ENCODE results near the gene ARL15.
"Not testable (repeated sequence)": the region's sequence is repeated elsewhere in the genome, so short reads cannot be mapped to it uniquely, and the experiment has no call there.

The ARL15 gene

DNA sequence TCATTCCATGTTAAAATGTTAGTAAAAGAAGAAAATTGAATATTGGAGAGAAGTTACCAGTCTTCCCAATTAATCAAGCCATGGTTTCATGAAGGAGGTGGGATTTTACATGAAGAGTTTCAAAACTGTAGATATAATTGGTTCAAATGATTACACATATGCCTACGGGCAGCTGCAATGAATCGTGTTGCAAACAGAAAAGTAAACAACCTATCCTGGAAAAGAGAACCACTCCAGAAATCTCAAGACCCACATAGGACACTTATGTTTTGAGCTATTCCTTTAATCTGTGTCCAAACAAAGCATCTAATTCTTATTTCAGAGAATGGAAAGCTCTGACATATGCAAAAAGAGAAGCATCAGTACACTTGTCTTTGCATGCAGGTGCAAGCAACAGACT is 409.7 kb downstream of the ARL15 start:
- DNase-seq (ENCODE audit: low read depth in 2 of 2) = no peak

- no peak for DNase-seq (ENCODE audit: low read depth in 2 of 2)
Measured at GRCh38 chr5:53895091-53895683, 415.2 kb downstream of the ARL15 start.

- no peak for DNase-seq (ENCODE audit: low read depth in 2 of 2)
Measured at GRCh38 chr5:53893626-53894025, 416.7 kb downstream of the ARL15 start.

DNA sequence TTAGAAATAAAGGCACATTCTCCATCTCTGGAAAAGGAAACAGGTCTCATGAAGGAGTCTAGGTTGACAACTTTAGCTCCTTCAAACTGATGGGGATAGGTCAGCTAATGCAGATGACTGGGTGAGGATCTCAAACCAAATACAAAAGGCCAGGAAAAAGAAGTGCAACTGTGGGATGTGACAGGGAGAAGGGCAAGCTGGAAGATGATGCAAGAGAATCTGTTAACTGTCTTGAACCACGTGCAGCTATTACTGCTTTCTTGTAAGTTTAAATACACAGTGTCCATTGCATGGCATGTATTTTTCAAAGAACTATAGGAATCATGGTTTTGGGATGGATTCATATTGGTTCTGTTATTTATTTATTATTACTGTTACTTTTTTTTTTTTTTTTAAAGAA is 418.1 kb downstream of the ARL15 start:
- DNase-seq (ENCODE audit: low read depth in 2 of 2) = no peak

DNA sequence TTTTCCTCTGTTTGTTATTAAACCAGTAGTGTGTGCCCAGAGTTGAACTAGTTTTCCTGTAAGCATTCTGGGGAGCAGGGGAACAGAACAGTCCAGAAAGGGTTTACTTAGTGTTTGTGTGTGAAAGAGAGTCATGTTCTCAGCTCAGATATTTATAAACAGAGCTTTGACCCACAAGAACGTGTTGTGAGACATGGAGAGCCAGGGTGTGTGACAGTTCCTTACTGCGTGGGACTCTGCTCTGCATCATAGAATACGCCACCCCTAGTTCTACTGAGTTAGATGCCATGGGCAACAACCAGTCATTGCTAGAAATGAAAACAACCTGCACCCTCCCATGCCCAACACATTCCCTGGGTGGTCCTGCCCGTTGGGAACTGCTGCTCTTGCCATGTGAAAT is 419.2 kb downstream of the ARL15 start:
- no peak for DNase-seq (ENCODE audit: low read depth in 2 of 2)

DNA sequence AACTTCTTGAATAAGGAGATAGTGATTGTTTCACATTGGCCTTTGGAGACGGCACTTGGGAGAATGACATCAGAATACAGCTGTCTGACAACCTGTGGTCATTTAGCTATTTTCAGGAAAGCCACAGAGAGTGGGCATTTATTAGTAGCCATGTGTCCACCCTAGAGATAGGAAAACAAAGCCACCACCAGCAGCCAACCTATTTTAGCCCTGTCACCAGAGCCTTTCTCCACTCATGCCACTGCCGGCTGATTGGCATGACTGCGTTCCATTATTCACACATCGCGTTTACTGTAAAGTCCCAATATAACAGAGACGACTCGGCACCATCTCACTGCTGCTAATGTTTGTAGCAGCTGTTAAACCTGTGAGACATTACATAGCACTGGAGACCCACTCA is 419.9 kb downstream of the ARL15 start:
- DNase-seq (ENCODE audit: low read depth in 2 of 2) = no peak

DNA sequence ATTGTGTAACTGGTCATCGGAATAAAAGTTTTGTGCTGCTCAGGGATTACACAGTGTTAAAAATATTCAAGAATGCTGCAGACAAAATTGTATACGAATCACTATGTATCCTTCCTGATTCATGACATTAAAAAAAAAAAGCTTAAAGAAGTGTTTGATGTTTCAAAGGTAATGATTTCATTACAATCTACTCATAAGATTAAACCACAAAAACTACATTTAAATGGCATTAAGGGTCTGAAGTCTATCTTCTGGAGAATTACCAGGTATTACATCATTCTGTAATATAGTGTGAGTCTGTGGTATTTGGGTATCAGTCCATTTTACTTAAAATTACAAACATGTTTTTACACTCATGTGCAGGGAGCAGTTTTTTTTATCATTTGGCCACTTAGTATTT is 425.5 kb downstream of the ARL15 start:
- DNase-seq (ENCODE audit: low read depth in 2 of 2) = peak; percentile 14 to 18

- no peak for DNase-seq (ENCODE audit: low read depth in 2 of 2)
Measured at GRCh38 chr5:53884417-53884816, 426.0 kb downstream of the ARL15 start.

GRCh38 chr5:53882676-53883031 is 427.7 kb downstream of the ARL15 start:
- peak; percentile 11 to 19 for DNase-seq (ENCODE audit: low read depth in 2 of 2)

DNA sequence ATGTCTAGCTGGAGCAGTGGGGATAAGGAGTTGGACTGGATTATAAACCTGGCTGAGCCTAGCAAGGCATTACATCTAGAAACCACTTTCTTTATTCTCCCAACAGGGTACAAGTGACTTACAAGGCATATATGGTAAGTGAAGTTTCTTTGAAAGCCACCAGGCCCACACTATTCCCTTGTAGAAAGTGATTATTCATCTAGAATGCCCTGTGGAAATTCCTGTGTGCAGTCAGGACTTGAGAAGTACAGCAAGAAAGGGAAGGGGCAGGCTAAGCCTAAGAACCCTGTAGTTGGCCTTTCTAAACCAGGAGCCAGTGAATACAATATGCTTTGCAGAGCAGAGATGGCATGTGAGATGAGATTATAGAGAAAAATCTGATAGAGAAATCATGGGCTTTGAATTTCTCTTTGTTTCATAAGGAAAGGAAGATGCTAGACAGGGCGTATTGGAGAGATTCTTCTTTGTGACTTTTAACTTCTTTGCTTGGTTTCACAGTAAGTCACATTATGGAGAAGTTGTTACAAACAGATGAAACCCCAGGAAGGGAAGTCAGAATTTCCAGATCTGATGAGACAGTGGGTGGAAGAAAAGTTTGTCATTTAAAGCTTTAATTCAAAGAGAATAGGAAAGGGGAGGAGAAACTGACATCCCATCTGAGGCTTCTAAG is 428.2 kb downstream of the ARL15 start:
- DNase-seq (ENCODE audit: low read depth in 2 of 2) = no peak

DNA sequence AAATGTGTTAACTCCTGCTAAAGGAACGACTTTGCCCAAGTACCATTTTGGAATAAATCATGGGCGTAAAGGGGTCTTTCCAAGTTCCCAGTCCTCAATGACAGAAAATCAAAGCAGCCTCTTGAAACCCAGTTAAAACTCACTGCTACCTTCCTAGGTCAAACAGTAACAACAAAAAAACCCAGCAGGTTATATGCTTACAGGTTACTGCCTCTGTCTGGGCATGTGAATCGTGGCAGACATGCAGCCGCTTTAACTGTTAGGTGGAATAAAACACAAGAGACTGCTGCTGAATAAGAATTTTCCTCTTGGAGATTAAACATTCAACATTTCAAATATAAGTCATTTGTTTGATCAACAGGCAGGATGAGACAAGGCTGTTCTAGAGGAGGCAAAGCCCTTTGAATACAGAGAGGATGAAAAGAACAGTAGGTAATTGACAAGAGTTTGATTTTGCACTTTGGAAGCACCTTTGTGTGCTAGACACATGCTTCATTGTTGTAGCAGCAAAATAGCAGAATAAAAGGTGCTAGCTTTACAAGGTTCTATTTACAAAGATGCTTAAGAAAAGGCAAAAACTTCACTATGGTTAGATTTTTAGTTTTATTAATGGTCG is 430.6 kb downstream of the ARL15 start:
- DNase-seq (ENCODE audit: low read depth in 2 of 2) = no peak

DNA sequence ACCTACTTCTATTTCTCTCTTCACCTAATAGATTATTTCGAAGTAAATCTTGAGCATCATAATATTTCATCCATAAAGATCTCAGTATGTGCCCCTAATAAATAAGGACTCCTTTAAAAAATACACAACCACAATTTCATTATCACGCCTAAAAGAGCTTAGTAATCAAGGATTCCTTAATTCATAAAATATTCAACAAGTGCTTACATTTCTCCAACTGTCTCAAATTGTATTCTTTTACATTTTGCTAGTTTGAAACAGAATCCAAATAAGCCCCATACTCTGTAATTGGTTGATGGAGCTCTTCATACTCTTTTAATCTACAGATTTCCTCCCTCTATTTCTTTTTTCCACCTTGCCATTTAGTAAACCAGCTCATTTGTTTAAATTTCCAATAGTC is 432.4 kb downstream of the ARL15 start:
- DNase-seq (ENCODE audit: low read depth in 2 of 2) = no peak

DNA sequence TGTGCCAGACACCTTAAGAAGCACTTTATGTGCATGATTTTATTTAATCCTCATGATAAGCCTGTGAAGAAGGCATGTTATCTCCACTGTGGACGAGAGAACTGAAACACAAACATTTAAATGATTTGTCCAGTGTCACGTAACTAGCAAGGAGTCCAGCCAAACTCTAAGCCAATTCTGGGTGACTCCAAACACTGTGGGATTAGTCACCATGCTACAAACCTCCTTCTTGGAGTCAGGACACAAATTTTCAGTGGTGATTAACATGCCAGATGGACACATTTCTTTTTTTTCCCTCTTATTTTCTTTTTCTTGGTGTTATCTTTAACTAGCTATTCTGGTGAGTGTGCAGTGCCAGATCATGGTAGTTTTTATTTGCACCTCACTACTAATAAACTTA is 433.1 kb downstream of the ARL15 start:
- peak; percentile 10 to 14 for DNase-seq (ENCODE audit: low read depth in 2 of 2)

DNA sequence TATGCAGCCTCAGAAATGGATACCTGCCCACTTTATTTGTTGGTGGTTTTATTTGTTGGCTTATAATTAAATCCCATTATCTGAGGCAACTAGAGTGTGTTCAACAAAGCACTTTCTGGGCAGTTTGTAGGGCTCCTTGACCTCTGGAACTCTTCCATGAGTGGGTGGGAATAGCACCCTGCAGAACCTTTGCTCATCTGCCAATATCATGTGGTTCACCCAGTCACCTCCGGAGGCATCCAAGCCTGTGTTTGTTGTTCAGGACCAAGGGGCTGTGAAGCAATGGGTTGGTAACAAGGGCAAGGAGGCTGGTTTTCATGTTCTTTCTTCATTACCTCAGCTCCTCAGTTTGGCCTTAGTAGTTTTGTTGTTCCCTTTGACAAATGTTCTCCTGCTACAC is 436.0 kb downstream of the ARL15 start:
- DNase-seq (ENCODE audit: low read depth in 2 of 2) = no peak

GRCh38 chr5:53873235-53873634 is 437.1 kb downstream of the ARL15 start:
- DNase-seq (ENCODE audit: low read depth in 2 of 2) = no peak

DNA sequence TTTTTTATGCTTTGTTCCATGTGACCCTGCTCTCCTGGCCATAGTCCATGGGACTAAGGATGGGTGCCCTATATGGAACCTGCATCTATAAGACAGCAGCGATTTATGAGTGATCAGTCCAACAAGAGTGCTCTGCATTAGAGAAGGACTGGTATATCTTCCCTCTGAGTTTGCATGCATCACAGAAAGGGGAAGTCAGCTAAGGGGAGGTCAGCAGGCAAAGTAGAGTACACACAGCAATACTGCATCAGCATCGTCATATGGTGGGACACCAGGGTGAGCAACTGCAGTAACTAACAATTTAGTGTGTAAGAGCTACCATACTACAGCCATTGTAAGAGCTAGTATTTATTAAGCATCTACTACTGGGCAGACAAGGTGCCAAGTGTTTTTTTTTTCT is 438.6 kb downstream of the ARL15 start:
- no peak for DNase-seq (ENCODE audit: low read depth in 2 of 2)

DNA sequence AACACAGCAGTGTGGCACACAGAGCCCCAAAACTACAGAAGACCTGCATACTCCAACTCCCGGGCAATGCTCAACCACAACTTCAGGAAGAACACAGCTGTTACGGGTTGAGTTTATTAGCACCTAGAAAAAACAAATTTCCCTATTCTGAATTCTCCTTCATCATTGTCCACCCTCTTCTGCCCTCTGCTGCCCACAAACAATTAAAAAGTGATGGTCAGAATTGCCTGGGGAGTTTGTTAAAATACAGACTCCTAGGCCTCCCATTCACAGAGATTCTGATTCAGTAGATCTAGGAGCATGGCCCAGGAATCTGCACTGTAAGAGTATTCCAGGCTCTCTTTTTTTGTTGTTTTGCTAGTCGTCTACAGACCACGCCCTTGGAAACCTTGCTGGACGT is 439.3 kb downstream of the ARL15 start:
- no peak for DNase-seq (ENCODE audit: low read depth in 2 of 2)

DNA sequence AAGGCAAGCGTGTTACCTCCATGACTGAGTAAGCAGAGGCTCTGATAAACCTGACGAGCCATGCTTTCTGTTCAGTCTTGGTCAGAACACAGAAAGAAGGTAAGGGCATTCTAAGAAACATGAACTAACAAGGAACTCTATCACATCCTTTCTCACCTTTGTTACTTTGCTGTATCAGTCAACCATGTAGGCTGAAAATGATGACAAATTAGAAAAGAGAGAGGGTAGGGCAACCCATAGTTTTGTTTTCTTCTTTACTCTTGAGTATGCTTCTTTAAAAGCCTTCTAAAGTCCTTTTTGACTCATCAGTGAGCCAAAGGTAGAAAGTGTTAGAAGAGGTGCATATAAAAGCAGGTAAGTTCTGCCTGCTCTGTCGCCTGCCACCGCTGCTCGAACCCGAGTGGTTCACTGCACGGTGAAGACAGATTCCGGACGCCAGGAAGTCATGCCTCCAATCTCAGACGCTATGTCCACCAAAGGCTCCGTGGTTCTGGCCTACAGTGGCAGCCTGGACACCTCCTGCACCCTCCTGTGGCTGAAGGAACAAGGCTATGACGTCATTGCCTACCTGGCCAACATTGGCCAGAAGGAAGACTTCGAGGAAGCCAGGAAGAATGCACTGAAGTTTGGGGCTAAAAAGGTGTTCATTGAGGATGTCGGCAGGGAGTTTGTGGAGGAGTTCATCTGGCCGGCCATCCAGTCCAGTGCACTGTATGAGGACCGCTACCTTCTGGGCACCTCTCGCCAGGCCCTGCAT is 451.5 kb downstream of the ARL15 start:
- DNase-seq (ENCODE audit: low read depth in 2 of 2) = no peak

- no peak for DNase-seq (ENCODE audit: low read depth in 2 of 2)
Measured at GRCh38 chr5:53856506-53856905, 453.9 kb downstream of the ARL15 start.

- not testable (repeated sequence) for DNase-seq (ENCODE audit: low read depth in 2 of 2)
Measured at GRCh38 chr5:53836851-53837430, 473.4 kb downstream of the ARL15 start.

- DNase-seq (ENCODE audit: low read depth in 2 of 2) = no peak
Measured at GRCh38 chr5:53834500-53834899, 475.9 kb downstream of the ARL15 start.
